ENCODE data around the gene RTEL1. TPM values are rescaled to one million over a fixed set of nuclear protein-coding genes. Genes with fewer than 3 reads are reported as not detected.
"Not testable (repeated sequence)": the region's sequence is repeated elsewhere in the genome, so short reads cannot be mapped to it uniquely, and the experiment has no call there.

The RTEL1 gene
- polyA plus RNA-seq, 3 donors: 7.3 to 16.1 (median 11.8) TPM

DNA sequence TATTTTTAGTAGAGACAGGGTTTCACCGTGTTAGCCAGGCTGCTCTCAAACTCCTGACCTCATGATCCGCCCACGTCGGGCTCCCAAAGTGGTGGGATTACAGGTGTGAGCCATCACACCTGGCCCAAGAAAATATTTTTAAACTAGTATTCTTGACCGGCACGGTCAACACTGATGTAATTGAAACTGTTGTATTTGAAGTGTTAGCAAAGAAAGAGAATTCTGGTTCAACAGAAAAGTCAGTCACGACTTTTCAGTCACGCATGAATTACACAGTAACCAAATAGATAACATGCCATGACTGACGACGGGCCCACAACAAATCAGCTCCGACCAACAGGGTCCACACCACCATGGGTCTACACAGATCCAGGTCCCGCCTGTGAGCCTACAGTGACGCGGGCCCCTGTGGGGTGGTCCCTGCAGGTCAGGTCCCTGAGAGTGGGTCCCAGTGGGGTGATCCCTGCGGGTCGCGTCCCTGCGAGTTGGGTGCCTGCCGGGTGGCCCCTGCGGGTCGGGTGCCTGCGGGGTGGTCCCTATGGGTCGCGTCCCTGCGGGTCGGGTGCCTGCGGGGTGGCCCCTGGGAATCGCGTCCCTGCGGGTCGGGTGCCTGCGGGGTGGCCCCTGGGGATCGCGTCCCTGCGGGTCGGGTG lies 32.2 kb upstream of the RTEL1 start:
- WGBS, 3 donors: 10 to 16% (median 14%) methylated on average over 27 to 36 of the region's 36 CpGs
- H3K27ac ChIP-seq (ENCODE audit: low read depth, low read length): no peak overlapping the region

DNA sequence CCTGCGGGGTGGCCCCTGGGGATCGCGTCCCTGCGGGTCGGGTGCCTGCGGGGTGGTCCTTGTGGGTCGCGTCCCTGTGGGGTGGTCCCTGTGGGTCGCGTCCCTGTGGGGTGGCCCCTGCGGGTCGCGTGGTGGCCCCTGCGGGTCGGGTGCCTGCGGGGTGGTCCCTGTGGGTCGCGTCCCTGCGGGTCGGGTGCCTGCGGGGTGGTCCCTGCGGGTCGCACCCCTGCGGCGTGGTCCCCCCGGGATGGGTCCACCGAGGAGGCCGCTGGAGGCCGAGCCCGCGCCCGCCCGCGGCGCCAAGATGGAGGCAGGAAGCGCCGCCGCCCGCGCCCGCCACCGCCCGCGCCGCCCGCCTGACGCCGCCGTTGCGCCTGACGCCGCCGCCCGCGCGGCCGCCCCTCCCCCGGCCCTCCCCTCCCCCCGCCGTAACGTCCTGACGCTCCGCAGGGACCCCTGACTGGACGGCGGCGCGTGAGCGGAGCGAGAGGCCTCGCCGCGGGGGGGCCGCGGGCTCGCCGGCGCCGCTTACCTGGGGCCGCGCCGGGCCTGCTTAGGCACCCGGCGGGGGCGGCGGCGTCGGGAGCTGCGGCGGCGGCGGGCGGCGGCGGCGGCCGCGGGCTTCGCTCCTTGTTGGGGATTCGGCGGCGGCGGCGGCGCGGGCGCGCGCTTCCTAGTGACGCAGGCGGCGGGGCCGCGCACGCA lies 31.5 kb upstream of the RTEL1 start, which contains the start of gene GMEB2:
Gene GMEB2 (minus strand): TSS at position 678 of the 705 bp plus-strand sequence. CDS start 7,704 bp downstream, outside the sequence.
- 1% methylated on average over 40 to 113 of the region's 114 CpGs for WGBS, 3 donors
- peak within 1 kb of the TSS; percentile 91 for H3K27ac ChIP-seq (ENCODE audit: low read depth, low read length)

DNA sequence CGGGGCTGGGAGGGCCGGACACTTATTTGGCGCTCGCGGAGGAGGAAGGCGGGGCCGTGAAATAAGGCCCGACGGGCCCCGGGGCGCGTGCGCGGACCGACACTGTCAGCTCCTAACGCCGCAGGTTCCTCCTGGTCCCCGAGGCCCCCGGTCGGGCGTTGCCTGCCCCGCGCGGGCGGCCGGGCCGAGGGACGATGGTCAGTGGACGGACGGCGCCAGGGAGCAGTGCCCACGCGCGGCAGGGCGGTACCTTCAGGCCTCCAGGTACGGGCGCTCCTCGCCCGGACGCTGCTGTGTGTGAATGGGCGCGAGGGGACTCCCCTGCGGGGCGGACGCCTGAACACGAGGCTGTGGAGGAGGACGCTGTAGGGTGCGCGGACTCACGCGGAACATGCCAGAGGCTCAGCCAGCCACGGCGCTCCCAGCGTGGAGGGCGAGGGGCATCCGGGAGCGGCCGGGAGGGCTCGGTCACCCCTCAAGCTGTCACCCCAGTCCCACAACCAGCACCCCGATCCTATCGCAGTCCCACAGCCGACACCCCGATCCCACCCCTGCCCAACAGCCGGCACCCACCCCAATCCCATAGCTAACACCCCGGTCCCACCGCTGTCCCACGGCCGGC lies 30.9 kb upstream of the RTEL1 start:
- 0 to 2% (median 0%) methylated on average over 58 to 68 of the region's 68 CpGs for WGBS, 3 donors
- peak overlapping the region; percentile 91 for H3K27ac ChIP-seq (ENCODE audit: low read depth, low read length)

DNA sequence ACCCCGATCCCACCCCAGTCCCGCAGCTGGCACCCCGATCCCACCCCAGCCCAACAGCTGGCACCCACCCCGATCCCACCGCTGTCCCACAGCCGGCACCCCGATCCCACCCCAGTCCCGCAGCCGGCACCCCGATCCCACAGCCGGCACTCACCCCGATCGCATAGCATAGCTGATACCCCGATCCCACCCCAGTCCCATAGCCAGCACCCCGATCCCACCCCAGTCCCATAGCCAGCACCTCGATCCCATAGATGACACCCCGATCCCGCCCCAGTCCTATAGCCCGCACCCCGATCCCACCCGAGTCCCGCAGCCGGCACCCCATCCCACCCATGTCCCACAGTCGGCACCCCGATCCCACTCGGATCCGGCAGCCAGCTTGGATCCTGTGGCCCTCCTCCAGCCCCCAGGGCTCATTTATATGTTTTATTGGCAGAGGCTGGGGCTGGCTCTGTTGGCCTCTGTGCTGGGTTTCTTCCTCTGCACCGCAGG lies 30.3 kb upstream of the RTEL1 start:
- WGBS, 3 donors: 8 to 10% (median 8%) methylated on average over 25 to 28 of the region's 28 CpGs
- no peak overlapping the region for H3K27ac ChIP-seq (ENCODE audit: low read depth, low read length)

DNA sequence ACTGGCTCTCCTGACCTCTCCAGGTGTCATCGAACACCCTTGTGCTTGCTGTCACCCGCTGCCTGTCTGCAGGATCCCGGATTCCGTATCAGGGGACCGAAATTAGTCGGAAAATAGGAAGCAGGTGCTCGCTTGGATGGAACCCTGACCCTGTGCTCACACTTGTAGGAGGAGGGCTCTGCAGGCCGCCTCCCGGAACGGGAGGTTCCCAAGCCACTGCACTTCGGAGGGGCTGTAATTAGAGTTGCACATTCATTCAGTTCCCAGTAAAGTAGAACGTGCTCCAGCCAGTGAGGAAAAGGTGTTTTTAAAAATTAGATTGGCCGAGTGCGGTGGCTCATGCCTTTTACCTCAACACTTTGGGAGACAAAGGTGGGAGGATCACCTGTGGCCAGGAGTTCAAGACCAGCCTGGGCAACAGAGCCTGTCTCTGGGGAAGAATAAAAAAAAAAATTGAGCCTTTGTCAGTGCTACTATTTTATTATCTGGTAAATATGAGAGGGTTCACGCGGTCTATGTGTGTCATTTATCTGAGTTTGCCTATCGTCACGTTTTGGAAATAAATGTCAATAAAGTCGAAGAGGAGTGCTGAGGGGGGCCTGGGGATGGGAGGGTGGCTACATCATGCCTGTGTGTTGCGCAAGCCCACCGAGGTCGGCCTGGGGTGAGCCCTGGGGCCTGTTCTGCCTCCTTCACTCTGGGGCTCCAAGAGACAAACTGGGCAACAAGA lies 29.7 kb upstream of the RTEL1 start:
- no peak overlapping the region for H3K27ac ChIP-seq (ENCODE audit: low read depth, low read length)
- WGBS, 3 donors: 10 to 20% (median 18%) methylated on average over 22 of the region's 22 CpGs

DNA sequence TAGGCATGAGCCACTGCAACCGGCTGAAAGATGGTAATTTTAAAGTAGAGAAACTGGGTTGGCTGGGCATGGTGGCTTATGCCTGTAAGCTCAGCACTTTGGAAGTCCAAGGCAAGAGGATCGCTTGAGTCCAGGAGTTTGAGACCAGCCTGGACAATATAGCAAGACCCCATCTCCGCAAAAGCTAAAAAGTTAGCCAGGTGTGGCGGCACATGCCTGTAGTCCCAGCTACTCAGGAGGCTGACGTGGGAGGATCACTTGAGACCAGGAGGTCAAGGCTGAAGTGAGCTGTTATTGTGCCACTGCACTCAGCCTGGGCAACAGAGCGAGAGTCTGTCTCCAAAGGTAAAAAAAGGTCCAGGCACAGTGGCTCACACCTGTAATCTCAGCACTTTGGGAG lies 27.2 kb upstream of the RTEL1 start:
- WGBS, 3 donors: 87 to 96% (median 94%) methylated on average over 6 of the region's 6 CpGs
- not testable (repeated sequence) for H3K27ac ChIP-seq (ENCODE audit: low read depth, low read length)

DNA sequence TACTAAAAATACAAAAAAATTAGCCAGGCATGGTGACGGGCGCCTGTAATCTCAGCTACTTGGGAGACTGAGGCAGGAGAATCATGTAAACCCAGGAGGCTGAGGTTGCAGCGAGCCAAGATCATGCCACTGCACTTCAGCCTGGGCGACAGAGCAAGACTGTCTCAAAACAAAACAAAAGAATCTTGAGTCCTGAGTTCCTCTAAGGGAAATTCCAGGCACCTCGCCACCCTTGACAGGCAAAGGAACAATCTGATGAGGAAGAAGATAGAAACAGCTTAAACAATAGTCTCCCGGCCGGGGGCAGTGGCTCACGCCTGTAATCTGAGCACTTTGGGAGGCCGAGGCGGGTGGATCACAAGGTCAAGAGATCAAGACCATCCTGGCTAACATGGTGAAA lies 26.7 kb upstream of the RTEL1 start:
- not testable (repeated sequence) for H3K27ac ChIP-seq (ENCODE audit: low read depth, low read length)
- WGBS, 3 donors: 54 to 59% (median 57%) methylated on average over 10 of the region's 10 CpGs

DNA sequence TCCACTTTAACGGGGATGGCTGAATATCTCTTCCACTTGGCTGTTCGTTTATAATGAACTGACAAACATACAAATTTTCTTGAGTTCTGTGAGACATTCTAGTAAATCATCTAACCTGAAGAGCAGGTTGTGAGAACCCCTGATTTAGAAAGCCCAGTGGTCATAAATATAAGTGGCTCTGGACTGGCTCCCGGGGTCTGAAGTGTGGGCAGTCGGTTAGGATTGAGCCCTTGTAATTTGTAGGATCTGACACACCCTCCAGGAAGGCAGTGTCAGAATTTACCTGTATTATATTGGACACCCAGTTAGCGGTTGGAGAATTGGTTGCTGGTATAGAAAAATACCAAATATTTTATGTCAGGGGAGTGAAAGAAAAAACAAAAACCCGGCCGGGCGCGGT lies 24.4 kb upstream of the RTEL1 start:
- 77 to 80% (median 79%) methylated on average over 9 of the region's 9 CpGs for WGBS, 3 donors

DNA sequence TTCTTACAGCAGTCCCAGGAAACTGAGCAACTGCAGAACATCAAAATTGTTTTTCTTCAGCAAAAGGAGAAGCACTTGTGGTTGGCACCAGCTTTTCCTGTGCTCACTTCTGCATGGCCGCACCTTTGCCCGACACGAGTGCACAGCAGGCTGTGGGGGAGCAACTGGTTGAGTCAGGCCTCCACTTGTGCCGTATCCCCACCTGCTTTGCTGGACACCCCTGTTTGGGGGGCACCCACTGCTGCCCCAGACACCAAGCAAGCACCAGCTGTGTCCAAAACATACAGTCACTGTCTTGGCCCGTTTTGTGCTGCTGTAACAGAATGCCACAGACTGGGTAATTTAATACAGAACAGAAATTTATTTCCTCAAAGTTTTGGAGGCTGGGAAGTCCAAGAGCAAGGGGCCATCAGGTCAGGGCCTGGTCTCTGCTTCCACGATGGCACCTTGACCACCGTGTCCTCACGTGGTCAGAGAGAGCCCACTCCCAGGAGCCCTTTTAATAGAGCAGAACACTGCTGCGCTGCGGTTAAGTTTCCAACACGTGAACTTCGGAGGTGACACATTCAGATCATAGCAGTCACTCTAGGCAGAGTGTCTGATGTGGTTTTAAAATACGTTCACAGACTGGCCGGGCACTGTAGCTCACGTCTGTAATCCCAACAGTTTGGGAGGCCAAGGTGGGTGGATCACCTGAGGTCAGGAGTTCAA lies 22.5 kb upstream of the RTEL1 start:
- H3K27ac ChIP-seq (ENCODE audit: low read depth, low read length): no peak overlapping the region
- WGBS, 3 donors: 65 to 75% (median 69%) methylated on average over 15 of the region's 15 CpGs

More for the DNA sequence above, 24.4 kb upstream of the RTEL1 start:
- no peak overlapping the region for H3K27ac ChIP-seq (ENCODE audit: low read depth, low read length)

DNA sequence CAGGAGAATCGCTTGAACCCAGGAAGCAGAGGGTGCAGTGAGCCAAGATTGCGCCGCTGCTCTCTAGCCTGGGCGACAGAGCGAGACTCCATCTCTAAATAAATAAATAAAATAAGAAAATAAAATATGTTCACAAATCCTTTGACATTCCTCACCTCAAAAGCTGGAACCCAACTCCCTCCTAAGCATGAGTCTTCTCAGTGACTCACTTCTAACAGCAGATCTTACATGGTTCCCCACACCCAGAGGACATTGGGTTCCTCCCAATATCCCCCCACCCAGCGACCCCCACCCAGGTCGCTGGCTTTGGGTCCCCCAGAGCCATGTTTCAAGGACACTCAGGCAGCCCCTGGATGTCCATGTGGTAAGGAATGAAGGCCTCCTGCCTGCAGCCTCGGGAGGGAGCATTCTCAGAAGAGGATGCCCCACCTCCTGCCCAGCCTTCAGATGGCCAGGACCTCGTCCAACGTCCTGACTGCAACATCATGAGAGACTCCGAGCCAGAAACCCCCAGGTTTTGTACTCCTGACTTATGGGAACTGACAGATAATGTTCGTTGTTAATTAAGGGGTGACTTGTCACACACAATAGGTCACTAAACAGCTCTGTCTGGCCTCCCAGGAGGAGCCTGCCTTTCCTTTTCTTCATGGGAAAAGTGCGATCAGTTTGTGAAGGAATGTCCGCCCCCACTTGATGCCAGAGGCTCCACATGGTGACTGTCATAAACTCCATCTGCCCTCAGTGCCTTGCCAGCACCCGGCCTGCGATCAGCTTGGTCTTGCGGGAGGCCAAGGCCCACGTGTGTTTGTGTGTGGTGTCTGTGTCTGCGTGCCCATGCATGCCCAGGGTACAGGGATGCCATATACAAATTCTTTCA lies 21.1 kb upstream of the RTEL1 start:
- WGBS, 3 donors: 74 to 79% (median 77%) methylated on average over 19 of the region's 19 CpGs
- no peak overlapping the region for H3K27ac ChIP-seq (ENCODE audit: low read depth, low read length)

DNA sequence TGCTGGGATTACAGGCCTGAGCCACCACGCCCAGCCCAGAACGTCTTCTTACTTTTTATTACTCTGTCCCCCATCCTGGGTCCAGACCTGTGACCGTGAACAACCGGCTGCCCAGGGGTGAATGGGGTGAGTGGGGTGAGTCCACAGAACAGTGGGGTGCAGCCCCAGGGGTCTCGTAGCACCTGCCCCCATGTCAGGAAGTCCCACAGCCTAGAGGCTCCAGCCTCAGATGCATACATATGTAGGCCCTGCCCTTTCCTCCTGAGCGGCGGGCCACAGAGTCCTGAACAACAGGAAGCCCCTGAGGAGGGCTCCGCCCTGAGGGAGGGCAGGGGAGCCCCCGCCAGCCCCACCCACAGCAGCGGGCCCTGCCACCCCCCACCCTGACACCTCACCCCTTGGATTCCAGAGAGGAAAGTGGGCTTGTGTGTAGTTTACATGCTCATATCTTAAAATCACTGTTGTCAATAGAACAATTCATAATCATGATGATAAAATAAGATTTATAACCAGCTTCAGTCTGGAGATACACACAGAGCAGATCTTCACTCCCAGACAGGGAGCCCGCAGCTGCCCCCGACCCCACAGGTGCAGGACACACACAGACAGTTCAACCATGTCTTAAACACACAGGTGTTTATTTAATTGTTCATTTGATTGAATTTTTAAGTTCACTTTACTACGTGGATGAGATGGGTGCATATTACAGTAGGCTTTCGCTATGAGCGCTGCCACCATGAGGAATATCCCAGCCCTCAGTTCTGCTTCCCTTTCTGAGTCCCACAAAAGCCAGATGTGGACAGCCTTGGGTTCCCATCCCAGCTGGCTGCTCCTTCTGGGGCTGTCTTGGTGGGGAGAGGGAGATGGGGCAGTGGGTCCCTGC lies 18.8 kb upstream of the RTEL1 start:
- WGBS, 3 donors: 46 to 63% (median 47%) methylated on average over 15 of the region's 15 CpGs
- H3K27ac ChIP-seq (ENCODE audit: low read depth, low read length): no peak overlapping the region

DNA sequence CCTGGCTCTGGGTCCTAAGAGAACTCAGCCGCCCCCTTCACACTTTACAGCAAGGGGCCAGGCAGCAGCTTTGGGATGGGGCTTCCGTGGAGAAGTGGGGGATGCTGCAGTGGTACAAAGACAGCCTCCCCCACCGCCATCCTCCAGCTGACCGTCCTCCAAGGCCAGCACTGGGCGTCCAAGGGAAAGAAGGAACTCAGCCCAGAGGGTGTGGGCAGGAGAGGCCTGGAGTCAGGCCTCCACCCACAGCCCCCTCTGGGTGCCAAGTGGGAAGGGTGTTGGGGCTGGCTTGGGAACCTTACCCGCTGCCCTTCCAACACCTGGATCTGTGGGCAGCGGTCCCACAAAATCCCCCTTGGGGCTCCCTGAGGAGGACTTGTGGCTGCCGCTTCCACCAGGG lies 18.0 kb upstream of the RTEL1 start:
- no peak overlapping the region for H3K27ac ChIP-seq (ENCODE audit: low read depth, low read length)
- WGBS, 3 donors: 46 to 68% (median 64%) methylated on average over 7 to 8 of the region's 8 CpGs

DNA sequence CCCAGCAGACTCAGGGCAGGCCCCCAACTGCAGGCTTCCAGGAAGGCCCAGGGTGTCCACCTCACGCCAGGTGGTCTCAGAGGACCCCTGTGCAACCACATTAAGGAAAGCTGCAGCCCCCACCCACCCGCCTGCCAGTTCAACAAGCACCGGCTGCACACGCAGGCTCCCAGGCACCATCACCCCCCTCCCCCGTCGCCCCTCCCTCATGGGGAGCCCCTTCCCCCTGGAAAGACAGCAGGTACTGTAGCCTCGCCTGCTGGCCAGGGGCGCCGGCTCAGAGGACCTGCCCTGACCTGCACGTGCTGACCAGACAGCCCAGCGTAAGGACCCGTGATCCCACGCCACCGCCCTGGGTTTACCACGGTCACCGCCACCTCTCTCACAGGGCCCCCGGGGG lies 17.4 kb upstream of the RTEL1 start:
- H3K27ac ChIP-seq (ENCODE audit: low read depth, low read length): not testable (repeated sequence)
- WGBS, 3 donors: 46 to 71% (median 51%) methylated on average over 6 to 16 of the region's 17 CpGs

DNA sequence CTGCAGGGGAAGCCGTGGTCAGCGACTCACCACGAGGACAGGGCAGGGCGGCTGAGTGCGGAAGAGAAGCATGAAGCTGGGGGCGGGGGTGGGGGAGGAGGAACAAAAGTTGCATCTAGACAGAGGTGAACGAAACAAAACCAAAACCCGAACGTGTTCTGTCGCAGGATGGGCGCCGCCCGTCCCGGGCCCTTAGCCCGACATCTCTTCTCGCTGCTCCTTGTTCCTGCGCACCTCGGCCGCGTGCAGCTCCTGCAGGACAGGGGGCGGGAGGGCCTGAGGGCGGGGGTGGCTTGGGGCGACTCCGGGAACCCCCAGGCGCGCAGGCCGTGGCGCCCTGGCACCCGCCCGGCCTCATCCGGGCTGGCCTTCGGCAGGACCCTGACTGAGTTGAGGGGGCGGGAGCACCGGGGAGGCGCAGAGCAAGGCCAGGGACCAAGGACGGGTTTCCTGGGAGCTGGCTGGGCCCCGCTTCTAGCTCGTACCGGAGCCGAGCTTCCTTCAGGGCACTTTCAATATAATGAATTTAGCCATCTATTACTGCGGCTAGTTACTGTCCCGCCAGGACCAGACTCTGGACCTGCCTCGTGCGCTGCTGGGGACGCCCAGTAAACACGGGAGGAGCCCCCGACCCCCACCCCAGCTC lies 16.8 kb upstream of the RTEL1 start:
- H3K27ac ChIP-seq (ENCODE audit: low read depth, low read length): peak overlapping the region; percentile 62
- WGBS, 3 donors: 14 to 21% (median 17%) methylated on average over 37 to 41 of the region's 47 CpGs

DNA sequence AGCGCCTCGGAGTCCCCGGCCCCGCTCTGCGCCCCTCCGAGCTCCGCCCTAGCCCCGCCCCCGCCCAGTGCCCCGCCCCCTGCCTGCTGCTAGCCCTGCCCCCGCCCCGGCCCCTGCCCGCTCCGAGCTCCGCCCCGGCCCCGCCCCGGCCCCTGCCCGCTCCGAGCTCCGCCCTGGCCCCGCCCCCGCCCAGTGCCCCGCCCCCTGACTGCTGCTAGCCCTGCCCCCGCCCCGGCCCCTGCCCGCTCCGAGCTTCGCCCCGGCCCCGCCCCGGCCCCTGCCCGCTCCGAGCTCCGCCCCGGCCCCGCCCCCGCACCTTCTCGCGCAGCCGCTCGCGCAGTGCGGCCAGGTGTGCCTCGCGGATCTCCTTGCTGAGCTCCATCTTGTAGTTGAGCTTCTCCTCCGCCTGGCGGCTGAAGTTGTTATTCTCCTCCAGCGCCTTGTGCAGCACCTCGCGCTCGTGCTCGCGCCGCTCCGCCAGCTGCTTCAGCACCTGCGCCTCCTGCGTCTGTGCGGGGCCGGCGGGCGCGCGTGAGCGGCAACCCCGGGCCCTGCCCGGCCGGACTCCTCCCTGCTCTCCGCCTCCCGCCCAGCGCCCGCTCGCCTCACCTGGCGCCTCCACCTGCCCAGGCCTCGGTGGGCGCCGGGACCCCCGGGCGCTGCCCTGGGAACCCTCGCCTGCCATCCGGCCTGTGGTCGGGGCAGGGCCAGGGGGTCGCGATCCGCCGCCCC lies 16.2 kb upstream of the RTEL1 start:
- H3K27ac ChIP-seq (ENCODE audit: low read depth, low read length): peak overlapping the region; percentile 62
- 3 to 4% (median 3%) methylated on average over 64 to 83 of the region's 86 CpGs for WGBS, 3 donors

All from adipose tissue (tissue), 3 donors.